MM.1S (cell line): ENCODE data around the gene LRIT3.

Experiments used
- DNase-seq: peaks from one replicate; pipeline ENCODE4 v3.0.0-alpha.2; 2015
- H2AFZ ChIP-seq: fragments of 300-600 bp; sonication (generic); 2 replicates; pipeline ENCODE4 v1.6.0; 2016; ENCODE audit warnings: antibody characterized with exemption, low read length
- H3F3A ChIP-seq: fragments of 300-600 bp; sonication (generic); 2 replicates; pipeline ENCODE4 v1.6.1; 2016; ENCODE audit warnings: mild to moderate bottlenecking, antibody characterized with exemption, low read length, moderate library complexity, mixed read lengths; ENCODE audit not compliant: insufficient read depth
- H3K27ac ChIP-seq: fragments of 300-600 bp; sonication (generic); 2 replicates; pipeline ENCODE4 v1.5.1; 2016; ENCODE audit warnings: mild to moderate bottlenecking, low read length
- H3K27me3 ChIP-seq: fragments of 300-600 bp; sonication (generic); replicated peaks from 2 replicates; pipeline ENCODE4 v1.6.0; 2016; ENCODE audit warnings: low read length; ENCODE audit not compliant: insufficient read depth
- H3K36me3 ChIP-seq: fragments of 300-600 bp; sonication (generic); replicated peaks from 2 replicates; pipeline ENCODE4 v1.6.1; 2016; ENCODE audit warnings: mild to moderate bottlenecking, low read length, mixed read lengths; ENCODE audit not compliant: insufficient read depth
- H3K4me1 ChIP-seq: fragments of 300-600 bp; sonication (generic); 2 replicates; pipeline ENCODE4 v1.6.1; 2016; ENCODE audit warnings: low read length, mixed read lengths
- H3K4me2 ChIP-seq: fragments of 300-600 bp; sonication (generic); 2 replicates; pipeline ENCODE4 v1.6.0; 2016; ENCODE audit warnings: low read depth, low read length
- H3K4me3 ChIP-seq: fragments of 300-600 bp; sonication (generic); 2 replicates; pipeline ENCODE4 v1.5.1; 2016; ENCODE audit warnings: low read length, mixed read lengths
- H3K79me2 ChIP-seq: fragments of 300-600 bp; sonication (generic); 2 replicates; pipeline ENCODE4 v1.6.1; 2016; ENCODE audit warnings: mixed run types, low read length, mixed read lengths
- H3K9ac ChIP-seq: fragments of 300-600 bp; sonication (generic); 2 replicates; pipeline ENCODE4 v1.6.1; 2016; ENCODE audit warnings: low read length, mixed read lengths
- H3K9me2 ChIP-seq: fragments of 300-600 bp; sonication (generic); replicated peaks from 2 replicates; pipeline ENCODE4 v1.6.1; 2016; ENCODE audit warnings: mild to moderate bottlenecking, low read length, mixed read lengths; ENCODE audit not compliant: insufficient read depth
- H3K9me3 ChIP-seq: fragments of 300-600 bp; sonication (generic); replicated peaks from 2 replicates; pipeline ENCODE4 v1.6.1; 2016; ENCODE audit warnings: mild to moderate bottlenecking, low read length, mixed read lengths; ENCODE audit not compliant: insufficient read depth
- H4K20me1 ChIP-seq: fragments of 300-600 bp; sonication (generic); 2 replicates; pipeline ENCODE4 v1.6.1; 2016; ENCODE audit warnings: mild to moderate bottlenecking, low read length, moderate library complexity, mixed read lengths; ENCODE audit not compliant: insufficient read depth
- CTCF ChIP-seq: fragments of 300-600 bp; sonication (generic); IDR thresholded peaks from 2 replicates; pipeline ENCODE4 v1.5.1; 2016; ENCODE audit warnings: antibody characterized with exemption, low read length, mixed read lengths
- EZH2 ChIP-seq: fragments of 300-600 bp; sonication (generic); optimal IDR thresholded peaks from 2 replicates; pipeline ENCODE3; 2017; ENCODE audit warnings: low read depth, mild to moderate bottlenecking, antibody characterized with exemption, low read length, mixed read lengths
- EZH2phosphoT487 ChIP-seq: fragments of 300-600 bp; sonication (generic); IDR thresholded peaks from 2 replicates; pipeline ENCODE4 v1.6.1; 2018; ENCODE audit warnings: antibody characterized with exemption, low read length

LRIT3 gene

GRCh38 chr4:109810552-109811387, 37.1 kb upstream of the LRIT3 start:
- Histone ChIP-seq H2AFZ (no peak overlapping the region), H4K20me1 (no peaks in the 10 kb centered on the region)

GRCh38 chr4:109811707-109812106, 36.2 kb upstream of the LRIT3 start:
- H3K4me3 ChIP-seq = no peak overlapping the region
- DNase-seq = no peak
- no peak overlapping the region for H3K9ac ChIP-seq
- no peaks in the 10 kb centered on the region for H3K27me3 ChIP-seq
- H3K27ac ChIP-seq = no peak overlapping the region
- H3K79me2 ChIP-seq = peaks cover 12% of the 10 kb centered on the region
- H3K4me2 ChIP-seq = no peak overlapping the region
- no peaks in the 10 kb centered on the region for H3K9me3 ChIP-seq
- no peaks in the 10 kb centered on the region for H4K20me1 ChIP-seq
- no peaks in the 10 kb centered on the region for H3K9me2 ChIP-seq
- H3K4me1 ChIP-seq = 0 out of 2 replicates have a peak, but pooled peaks cover 3% of the 10 kb centered on the region
- peaks cover 4% of the 10 kb centered on the region; the same call in 1 of the 2 replicates for H3F3A ChIP-seq
- TF ChIP-seq EZH2 (no peak), CTCF (no peak), EZH2phosphoT487 (no peak)
- H3K36me3 ChIP-seq = no peaks in the 10 kb centered on the region
- H2AFZ ChIP-seq = no peak overlapping the region

More at GRCh38 chr4:109810552-109811387, 37.1 kb upstream of the LRIT3 start:
- Histone ChIP-seq H3K4me1 (no peaks in the 10 kb centered on the region), H3K79me2 (peaks cover 3% of the 10 kb centered on the region), H3K4me3 (no peak overlapping the region), H3F3A (0 out of 2 replicates have a peak, but pooled peaks cover 4% of the 10 kb centered on the region), H3K9ac (no peak overlapping the region), H3K36me3 (no peaks in the 10 kb centered on the region), H3K4me2 (no peak overlapping the region), H3K9me2 (no peaks in the 10 kb centered on the region), H3K27me3 (no peaks in the 10 kb centered on the region), H3K9me3 (no peaks in the 10 kb centered on the region), H3K27ac (no peak overlapping the region)
- no peak for DNase-seq
- TF ChIP-seq CTCF (no peak), EZH2 (no peak), EZH2phosphoT487 (no peak)

- no peak for TF ChIP-seq EZH2phosphoT487
- no peak for TF ChIP-seq CTCF
- no peak for TF ChIP-seq EZH2
- Histone ChIP-seq H3K27ac (peak within 1 kb of the TSS; percentile 74; the same call in 1 of the 2 replicates), H3K9me3 (no peaks in the 10 kb centered on the region), H3K27me3 (no peaks in the 10 kb centered on the region), H3K4me2 (peak within 1 kb of the TSS; percentile 62), H3K9ac (peak within 1 kb of the TSS; percentile 81), H3K9me2 (no peaks in the 10 kb centered on the region), H2AFZ (peak within 1 kb of the TSS; percentile 74), H4K20me1 (no peaks in the 10 kb centered on the region), H3K4me1 (0 out of 2 replicates have a peak, but pooled peaks cover 8% of the 10 kb centered on the region), H3K4me3 (peak within 1 kb of the TSS; percentile 90), H3F3A (peaks cover 4% of the 10 kb centered on the region; the same call in 1 of the 2 replicates), H3K79me2 (peaks cover 37% of the 10 kb centered on the region), H3K36me3 (0 out of 2 replicates have a peak, but pooled peaks cover 5% of the 10 kb centered on the region)
- peak; percentile 97 for DNase-seq
Measured at GRCh38 chr4:109815151-109816081, 32.5 kb upstream of the LRIT3 start, which contains the start of gene GAR1. Gene GAR1, plus strand, starts transcription at chr4:109815762. Its CDS starts 403 bp downstream, at chr4:109816165.
